Measurements from ENCODE around the gene RASA3.

Gene RASA3

GRCh38 chr13:114088863-114089262, 43.6 kb downstream of the RASA3 start:
- Histone ChIP-seq H3K27me3 (ENCODE audit: control insufficient read depth in 1 of 2, insufficient read depth in 2 of 2, low read length in 2 of 2) (no peaks in the 10 kb centered on the region), H3K9me3 (ENCODE audit: control insufficient read depth in 2 of 2, low read length in 2 of 2) (peaks cover 0 to 4% of the 10 kb centered on the region in 2 donors), H3K27ac (ENCODE audit: low read length) (no peak overlapping the region), H3K36me3 (ENCODE audit: control insufficient read depth in 2 of 2, insufficient read depth in 2 of 2, low read length in 2 of 2) (no peaks in the 10 kb centered on the region), H3K4me1 (ENCODE audit: control insufficient read depth, insufficient read depth, low read length) (no peaks in the 10 kb centered on the region), H3K4me3 (ENCODE audit: low read length in 2 of 2) (no peak overlapping the region), H3K9ac (ENCODE audit: low read length in 2 of 2) (no peak overlapping the region)

GRCh38 chr13:114088234-114088633, 44.2 kb downstream of the RASA3 start:
- no peak overlapping the region for H3K27ac ChIP-seq (ENCODE audit: low read length)
- no peaks in the 10 kb centered on the region for H3K27me3 ChIP-seq (ENCODE audit: control insufficient read depth in 1 of 2, insufficient read depth in 2 of 2, low read length in 2 of 2)
- H3K36me3 ChIP-seq (ENCODE audit: control insufficient read depth in 2 of 2, insufficient read depth in 2 of 2, low read length in 2 of 2), result no peaks in the 10 kb centered on the region
- peaks cover 0 to 4% of the 10 kb centered on the region in 2 donors for H3K9me3 ChIP-seq (ENCODE audit: control insufficient read depth in 2 of 2, low read length in 2 of 2)
- no peak overlapping the region for H3K9ac ChIP-seq (ENCODE audit: low read length in 2 of 2)
- H3K4me1 ChIP-seq (ENCODE audit: control insufficient read depth, insufficient read depth, low read length), result no peaks in the 10 kb centered on the region
- no peak overlapping the region for H3K4me3 ChIP-seq (ENCODE audit: low read length in 2 of 2)

GRCh38 chr13:114087430-114087829, 45.0 kb downstream of the RASA3 start:
- Histone ChIP-seq H3K9me3 (ENCODE audit: control insufficient read depth in 2 of 2, low read length in 2 of 2) (peaks cover 0 to 4% of the 10 kb centered on the region in 2 donors), H3K27me3 (ENCODE audit: control insufficient read depth in 1 of 2, insufficient read depth in 2 of 2, low read length in 2 of 2) (no peaks in the 10 kb centered on the region), H3K4me1 (ENCODE audit: control insufficient read depth, insufficient read depth, low read length) (no peaks in the 10 kb centered on the region), H3K4me3 (ENCODE audit: low read length in 2 of 2) (no peak overlapping the region), H3K36me3 (ENCODE audit: control insufficient read depth in 2 of 2, insufficient read depth in 2 of 2, low read length in 2 of 2) (no peaks in the 10 kb centered on the region), H3K27ac (ENCODE audit: low read length) (no peak overlapping the region), H3K9ac (ENCODE audit: low read length in 2 of 2) (no peak overlapping the region)

GRCh38 chr13:114082849-114083645, 49.4 kb downstream of the RASA3 start:
- Histone ChIP-seq H3K4me3 (ENCODE audit: low read length in 2 of 2) (no peak overlapping the region), H3K9ac (ENCODE audit: low read length in 2 of 2) (no peak overlapping the region), H3K27ac (ENCODE audit: low read length) (no peak overlapping the region), H3K36me3 (ENCODE audit: control insufficient read depth in 2 of 2, insufficient read depth in 2 of 2, low read length in 2 of 2) (no peaks in the 10 kb centered on the region), H3K27me3 (ENCODE audit: control insufficient read depth in 1 of 2, insufficient read depth in 2 of 2, low read length in 2 of 2) (no peaks in the 10 kb centered on the region), H3K9me3 (ENCODE audit: control insufficient read depth in 2 of 2, low read length in 2 of 2) (peaks cover 0 to 4% of the 10 kb centered on the region in 2 donors), H3K4me1 (ENCODE audit: control insufficient read depth, insufficient read depth, low read length) (peaks cover 16% of the 10 kb centered on the region)

GRCh38 chr13:114081761-114082681, 50.4 kb downstream of the RASA3 start:
- Histone ChIP-seq H3K27ac (ENCODE audit: low read length) (no peak overlapping the region), H3K36me3 (ENCODE audit: control insufficient read depth in 2 of 2, insufficient read depth in 2 of 2, low read length in 2 of 2) (no peaks in the 10 kb centered on the region), H3K4me3 (ENCODE audit: low read length in 2 of 2) (no peak overlapping the region), H3K9me3 (ENCODE audit: control insufficient read depth in 2 of 2, low read length in 2 of 2) (no peaks in the 10 kb centered on the region), H3K4me1 (ENCODE audit: control insufficient read depth, insufficient read depth, low read length) (peaks cover 17% of the 10 kb centered on the region), H3K27me3 (ENCODE audit: control insufficient read depth in 1 of 2, insufficient read depth in 2 of 2, low read length in 2 of 2) (no peaks in the 10 kb centered on the region), H3K9ac (ENCODE audit: low read length in 2 of 2) (no peak overlapping the region)

- no peaks in the 10 kb centered on the region for H3K9me3 ChIP-seq (ENCODE audit: control insufficient read depth in 2 of 2, low read length in 2 of 2)
- H3K27me3 ChIP-seq (ENCODE audit: control insufficient read depth in 1 of 2, insufficient read depth in 2 of 2, low read length in 2 of 2), result no peaks in the 10 kb centered on the region
- no peaks in the 10 kb centered on the region for H3K36me3 ChIP-seq (ENCODE audit: control insufficient read depth in 2 of 2, insufficient read depth in 2 of 2, low read length in 2 of 2)
- no peak overlapping the region for H3K4me3 ChIP-seq (ENCODE audit: low read length in 2 of 2)
- H3K27ac ChIP-seq (ENCODE audit: low read length), result no peak overlapping the region
- H3K4me1 ChIP-seq (ENCODE audit: control insufficient read depth, insufficient read depth, low read length), result peaks cover 17% of the 10 kb centered on the region
- H3K9ac ChIP-seq (ENCODE audit: low read length in 2 of 2), result no peak overlapping the region
Measured at GRCh38 chr13:114080739-114081561, 51.5 kb downstream of the RASA3 start.

- no peak overlapping the region for H3K9ac ChIP-seq (ENCODE audit: low read length in 2 of 2)
- H3K4me1 ChIP-seq (ENCODE audit: control insufficient read depth, insufficient read depth, low read length), result peaks cover 17% of the 10 kb centered on the region
- H3K27ac ChIP-seq (ENCODE audit: low read length), result no peak overlapping the region
- peaks cover 0 to 3% of the 10 kb centered on the region in 2 donors for H3K36me3 ChIP-seq (ENCODE audit: control insufficient read depth in 2 of 2, insufficient read depth in 2 of 2, low read length in 2 of 2)
- no peaks in the 10 kb centered on the region for H3K9me3 ChIP-seq (ENCODE audit: control insufficient read depth in 2 of 2, low read length in 2 of 2)
- no peak overlapping the region for H3K4me3 ChIP-seq (ENCODE audit: low read length in 2 of 2)
- H3K27me3 ChIP-seq (ENCODE audit: control insufficient read depth in 1 of 2, insufficient read depth in 2 of 2, low read length in 2 of 2), result no peaks in the 10 kb centered on the region
Measured at GRCh38 chr13:114079601-114080536, 52.6 kb downstream of the RASA3 start.

GRCh38 chr13:114078461-114079451, 53.7 kb downstream of the RASA3 start:
- H3K4me1 ChIP-seq (ENCODE audit: control insufficient read depth, insufficient read depth, low read length), result peaks cover 17% of the 10 kb centered on the region

GRCh38 chr13:114077933-114078325, 54.5 kb downstream of the RASA3 start:
- H3K27me3 ChIP-seq (ENCODE audit: control insufficient read depth in 1 of 2, insufficient read depth in 2 of 2, low read length in 2 of 2), result no peaks in the 10 kb centered on the region
- H3K9ac ChIP-seq (ENCODE audit: low read length in 2 of 2), result no peak overlapping the region

More at GRCh38 chr13:114078461-114079451, 53.7 kb downstream of the RASA3 start:
- Histone ChIP-seq H3K36me3 (ENCODE audit: control insufficient read depth in 2 of 2, insufficient read depth in 2 of 2, low read length in 2 of 2) (peaks cover 0 to 6% of the 10 kb centered on the region in 2 donors), H3K9ac (ENCODE audit: low read length in 2 of 2) (no peak overlapping the region), H3K4me3 (ENCODE audit: low read length in 2 of 2) (no peak overlapping the region), H3K27me3 (ENCODE audit: control insufficient read depth in 1 of 2, insufficient read depth in 2 of 2, low read length in 2 of 2) (no peaks in the 10 kb centered on the region), H3K27ac (ENCODE audit: low read length) (peak overlapping the region; percentile 24), H3K9me3 (ENCODE audit: control insufficient read depth in 2 of 2, low read length in 2 of 2) (no peaks in the 10 kb centered on the region)

More at GRCh38 chr13:114077933-114078325, 54.5 kb downstream of the RASA3 start:
- peaks cover 17% of the 10 kb centered on the region for H3K4me1 ChIP-seq (ENCODE audit: control insufficient read depth, insufficient read depth, low read length)
- no peaks in the 10 kb centered on the region for H3K9me3 ChIP-seq (ENCODE audit: control insufficient read depth in 2 of 2, low read length in 2 of 2)
- H3K36me3 ChIP-seq (ENCODE audit: control insufficient read depth in 2 of 2, insufficient read depth in 2 of 2, low read length in 2 of 2), result peaks cover 4 to 9% of the 10 kb centered on the region in 2 donors
- H3K27ac ChIP-seq (ENCODE audit: low read length), result no peak overlapping the region
- H3K4me3 ChIP-seq (ENCODE audit: low read length in 2 of 2), result no peak overlapping the region

Data from stomach smooth muscle (tissue), 2 donors.